ENCODE measurements around the gene FGF14.

Gene FGF14

GRCh38 chr13:102346769-102347168, 55.1 kb downstream of the FGF14 start:
- H3K27ac ChIP-seq (ENCODE audit: low read depth, low read length) = no peak overlapping the region
- H3K9me3 ChIP-seq (ENCODE audit: insufficient read depth, low read length) = no peaks in the 10 kb centered on the region
- H3K27me3 ChIP-seq (ENCODE audit: low read length) = no peaks in the 10 kb centered on the region
- no peak overlapping the region for H3K9ac ChIP-seq (ENCODE audit: low read length)
- no peaks in the 10 kb centered on the region for H3K79me2 ChIP-seq (ENCODE audit: insufficient read depth, low read length)
- H2AFZ ChIP-seq (ENCODE audit: low read depth, low read length, severe bottlenecking) = no peak overlapping the region
- H3K4me3 ChIP-seq (ENCODE audit: insufficient read depth, low read length, poor library complexity, severe bottlenecking) = no peak overlapping the region
- H3K36me3 ChIP-seq (ENCODE audit: low read length) = no peaks in the 10 kb centered on the region
- no peaks in the 10 kb centered on the region for H3F3A ChIP-seq (ENCODE audit: insufficient read depth)
- TF ChIP-seq CTCF (IDR thresholded peaks at IDR 0.05; ENCODE audit: insufficient read depth, low read length, poor library complexity, severe bottlenecking) (no peak), EZH2phosphoT487 (conservative IDR thresholded peaks at IDR 0.05; ENCODE audit: low read length) (no peak)
- H3K9me2 ChIP-seq (replicated peaks; ENCODE audit: insufficient read depth, low read length) = no peaks in the 10 kb centered on the region
- no peaks in the 10 kb centered on the region for H4K20me1 ChIP-seq (ENCODE audit: low read depth, low read length)
- no peak overlapping the region for H3K4me2 ChIP-seq (ENCODE audit: low read depth, low read length, poor library complexity, severe bottlenecking)

- Histone ChIP-seq H3K4me3 (ENCODE audit: insufficient read depth, low read length, poor library complexity, severe bottlenecking) (no peak overlapping the region), H3K27ac (ENCODE audit: low read depth, low read length) (no peak overlapping the region), H3K9me3 (ENCODE audit: insufficient read depth, low read length) (no peaks in the 10 kb centered on the region), H3K9ac (ENCODE audit: low read length) (no peak overlapping the region), H3K36me3 (ENCODE audit: low read length) (no peaks in the 10 kb centered on the region), H3F3A (ENCODE audit: insufficient read depth) (no peaks in the 10 kb centered on the region), H3K27me3 (ENCODE audit: low read length) (no peaks in the 10 kb centered on the region), H4K20me1 (ENCODE audit: low read depth, low read length) (no peaks in the 10 kb centered on the region), H3K4me2 (ENCODE audit: low read depth, low read length, poor library complexity, severe bottlenecking) (no peak overlapping the region), H2AFZ (ENCODE audit: low read depth, low read length, severe bottlenecking) (no peak overlapping the region), H3K79me2 (ENCODE audit: insufficient read depth, low read length) (no peaks in the 10 kb centered on the region), H3K9me2 (replicated peaks; ENCODE audit: insufficient read depth, low read length) (no peaks in the 10 kb centered on the region)
- TF ChIP-seq EZH2phosphoT487 (conservative IDR thresholded peaks at IDR 0.05; ENCODE audit: low read length) (no peak), CTCF (IDR thresholded peaks at IDR 0.05; ENCODE audit: insufficient read depth, low read length, poor library complexity, severe bottlenecking) (no peak)
Observed at GRCh38 chr13:102344410-102344809, 57.4 kb downstream of the FGF14 start.

- no peaks in the 10 kb centered on the region for H3K9me2 ChIP-seq (replicated peaks; ENCODE audit: insufficient read depth, low read length)
- TF ChIP-seq EZH2phosphoT487 (conservative IDR thresholded peaks at IDR 0.05; ENCODE audit: low read length) = no peak
Observed at GRCh38 chr13:102333320-102334198, 68.3 kb downstream of the FGF14 start.

GRCh38 chr13:102328909-102329308, 72.9 kb downstream of the FGF14 start:
- no peak overlapping the region for H3K27ac ChIP-seq (ENCODE audit: low read depth, low read length)
- no peaks in the 10 kb centered on the region for H4K20me1 ChIP-seq (ENCODE audit: low read depth, low read length)
- no peaks in the 10 kb centered on the region for H3K27me3 ChIP-seq (ENCODE audit: low read length)
- H3K79me2 ChIP-seq (ENCODE audit: insufficient read depth, low read length) = no peaks in the 10 kb centered on the region
- no peaks in the 10 kb centered on the region for H3K36me3 ChIP-seq (ENCODE audit: low read length)
- H3K4me2 ChIP-seq (ENCODE audit: low read depth, low read length, poor library complexity, severe bottlenecking) = no peak overlapping the region
- no peak overlapping the region for H3K4me3 ChIP-seq (ENCODE audit: insufficient read depth, low read length, poor library complexity, severe bottlenecking)
- TF ChIP-seq EZH2phosphoT487 (conservative IDR thresholded peaks at IDR 0.05; ENCODE audit: low read length) = no peak
- TF ChIP-seq CTCF (IDR thresholded peaks at IDR 0.05; ENCODE audit: insufficient read depth, low read length, poor library complexity, severe bottlenecking) = no peak
- H3K9ac ChIP-seq (ENCODE audit: low read length) = no peak overlapping the region
- no peaks in the 10 kb centered on the region for H3K9me2 ChIP-seq (replicated peaks; ENCODE audit: insufficient read depth, low read length)
- no peak overlapping the region for H2AFZ ChIP-seq (ENCODE audit: low read depth, low read length, severe bottlenecking)
- no peaks in the 10 kb centered on the region for H3K9me3 ChIP-seq (ENCODE audit: insufficient read depth, low read length)
- no peaks in the 10 kb centered on the region for H3F3A ChIP-seq (ENCODE audit: insufficient read depth)

More at GRCh38 chr13:102333320-102334198, 68.3 kb downstream of the FGF14 start:
- no peak overlapping the region for H3K9ac ChIP-seq (ENCODE audit: low read length)
- no peaks in the 10 kb centered on the region for H3K79me2 ChIP-seq (ENCODE audit: insufficient read depth, low read length)
- H2AFZ ChIP-seq (ENCODE audit: low read depth, low read length, severe bottlenecking) = no peak overlapping the region
- no peak overlapping the region for H3K4me2 ChIP-seq (ENCODE audit: low read depth, low read length, poor library complexity, severe bottlenecking)
- no peak overlapping the region for H3K4me3 ChIP-seq (ENCODE audit: insufficient read depth, low read length, poor library complexity, severe bottlenecking)
- no peaks in the 10 kb centered on the region for H3F3A ChIP-seq (ENCODE audit: insufficient read depth)
- H3K9me3 ChIP-seq (ENCODE audit: insufficient read depth, low read length) = no peaks in the 10 kb centered on the region
- no peaks in the 10 kb centered on the region for H3K36me3 ChIP-seq (ENCODE audit: low read length)
- H3K27ac ChIP-seq (ENCODE audit: low read depth, low read length) = no peak overlapping the region
- H3K27me3 ChIP-seq (ENCODE audit: low read length) = no peaks in the 10 kb centered on the region
- H4K20me1 ChIP-seq (ENCODE audit: low read depth, low read length) = no peaks in the 10 kb centered on the region
